GM19351 (cell line): ENCODE data around the gene FOXC1.

Experiments
- ATAC-seq: cut with Tn5 transposase; IDR thresholded peaks from one replicate; pipeline ENCODE4 v1.9.1; 2021; ENCODE audit warnings: mild to moderate bottlenecking, moderate library complexity; ENCODE audit not compliant: unreplicated experiment

Gene FOXC1

GRCh38 chr6:1640476-1640875 lies 30.8 kb downstream of the FOXC1 start:
- no peak for ATAC-seq

- ATAC-seq: no peak
Measured at GRCh38 chr6:1641343-1641885, 31.7 kb downstream of the FOXC1 start.

- no peak for ATAC-seq
Measured at GRCh38 chr6:1643111-1643510, 33.4 kb downstream of the FOXC1 start.

- no peak for ATAC-seq
Measured at GRCh38 chr6:1643830-1644445, 34.2 kb downstream of the FOXC1 start.

- ATAC-seq: no peak
Measured at GRCh38 chr6:1644516-1645060, 34.9 kb downstream of the FOXC1 start.

GRCh38 chr6:1645466-1646185 lies 35.9 kb downstream of the FOXC1 start:
- no peak for ATAC-seq

- no peak for ATAC-seq
Measured at GRCh38 chr6:1651362-1651761, 41.6 kb downstream of the FOXC1 start.

- ATAC-seq: no peak
Measured at GRCh38 chr6:1652842-1653241, 43.1 kb downstream of the FOXC1 start.

- no peak for ATAC-seq
Measured at GRCh38 chr6:1654054-1654453, 44.3 kb downstream of the FOXC1 start.

GRCh38 chr6:1657116-1657770 lies 47.5 kb downstream of the FOXC1 start:
- ATAC-seq: no peak

GRCh38 chr6:1657771-1658165 lies 48.1 kb downstream of the FOXC1 start:
- no peak for ATAC-seq

- ATAC-seq: no peak
Measured at GRCh38 chr6:1658212-1659005, 48.7 kb downstream of the FOXC1 start.

- ATAC-seq: no peak
Measured at GRCh38 chr6:1659816-1660215, 50.1 kb downstream of the FOXC1 start.

- no peak for ATAC-seq
Measured at GRCh38 chr6:1662534-1662933, 52.8 kb downstream of the FOXC1 start.
